Lower lobe of right lung (tissue), 2 donors: ENCODE results near the gene MYZAP. TPM values are rescaled to one million over a fixed set of nuclear protein-coding genes. Genes with fewer than 3 reads are reported as not detected.

Source experiments
- ATAC-seq, 2 donors: fragments of 200-7000 bp; cut with Tn5 transposase; one replicate each; pipeline ENCODE4 v1.9.1; 2020 to 2022; ENCODE audit warnings: mild to moderate bottlenecking in 2 of 2, moderate library complexity in 2 of 2
- DNase-seq: peaks from one replicate; pipeline ENCODE4 v3.0.0-alpha.2; 2020
- H3K27ac ChIP-seq: fragments of 200-600 bp; one replicate; pipeline ENCODE4 v1.8.0; 2022
- H3K27me3 ChIP-seq: fragments of 200-600 bp; one replicate; pipeline ENCODE4 v1.8.0; 2022; ENCODE audit warnings: low read depth
- H3K36me3 ChIP-seq: fragments of 200-600 bp; one replicate; pipeline ENCODE4 v1.8.0; 2022; ENCODE audit warnings: mild to moderate bottlenecking
- H3K4me1 ChIP-seq: fragments of 200-600 bp; one replicate; pipeline ENCODE4 v1.8.0; 2022
- H3K4me3 ChIP-seq: fragments of 200-600 bp; one replicate; pipeline ENCODE4 v1.8.0; 2022; ENCODE audit warnings: mild to moderate bottlenecking
- H3K9me3 ChIP-seq: fragments of 200-600 bp; one replicate; pipeline ENCODE4 v1.8.0; 2022
- CTCF ChIP-seq: fragments of 200-600 bp; IDR thresholded peaks from one replicate; pipeline ENCODE4 v1.8.0; 2022; ENCODE audit warnings: antibody characterized with exemption, mild to moderate bottlenecking
- intact Hi-C: fragments of 100-400 bp; cut with DNase I; formaldehyde crosslinking; loops from one replicate; pipeline ENCODE4 v1.11.0; 2022
- total RNA-seq: library from RNA; stranded (reverse); fragmentation: NEBNext Ultra II Directional; extraction: Animal tissue kit (Norgen Biotek cat#: 25700); gene quantifications from one replicate; pipeline ENCODE4 v1.2.1, GENCODE V29; 2021
- donor health status: DM: no; HTN: yes; CAD: no; lungs with severe emphysema.

MYZAP gene
- total RNA-seq, 1 donor from 2014 or later = 41.3 TPM

- Histone ChIP-seq H3K27me3 (no peaks in the 10 kb centered on the region), H3K27ac (no peak overlapping the region), H3K4me3 (no peak overlapping the region), H3K9me3 (no peaks in the 10 kb centered on the region), H3K4me1 (no peaks in the 10 kb centered on the region), H3K36me3 (no peaks in the 10 kb centered on the region)
- no peak for TF ChIP-seq CTCF
- intact Hi-C loops = no loop called here
- no peak for ATAC-seq
- DNase-seq = no peak
Observed at GRCh38 chr15:57691082-57691481, 99.4 kb downstream of the MYZAP start.

GRCh38 chr15:57692709-57693108 lies 101.0 kb downstream of the MYZAP start:
- DNase-seq = no peak

GRCh38 chr15:57694279-57694678 lies 102.6 kb downstream of the MYZAP start:
- Histone ChIP-seq H3K4me3 (no peak overlapping the region), H3K9me3 (no peaks in the 10 kb centered on the region), H3K27me3 (no peaks in the 10 kb centered on the region), H3K27ac (no peak overlapping the region), H3K36me3 (no peaks in the 10 kb centered on the region), H3K4me1 (no peaks in the 10 kb centered on the region)
- ATAC-seq (no peak), DNase-seq (no peak)
- no peak for TF ChIP-seq CTCF
- intact Hi-C loops = no loop called here

More at GRCh38 chr15:57692709-57693108, 101.0 kb downstream of the MYZAP start:
- no peak for ATAC-seq
- TF ChIP-seq CTCF = no peak
- no peaks in the 10 kb centered on the region for H3K4me1 ChIP-seq
- intact Hi-C loops = no loop called here
- no peak overlapping the region for H3K27ac ChIP-seq
- H3K4me3 ChIP-seq = no peak overlapping the region
- H3K36me3 ChIP-seq = no peaks in the 10 kb centered on the region
- H3K9me3 ChIP-seq = no peaks in the 10 kb centered on the region
- H3K27me3 ChIP-seq = no peaks in the 10 kb centered on the region

GRCh38 chr15:57696146-57696545 lies 104.4 kb downstream of the MYZAP start:
- TF ChIP-seq CTCF = no peak
- intact Hi-C loops = no loop called here

GRCh38 chr15:57697588-57697987 lies 105.9 kb downstream of the MYZAP start:
- intact Hi-C loops = no loop called here
- H3K36me3 ChIP-seq = no peaks in the 10 kb centered on the region

More at GRCh38 chr15:57696146-57696545, 104.4 kb downstream of the MYZAP start:
- Histone ChIP-seq H3K27ac (no peak overlapping the region), H3K36me3 (no peaks in the 10 kb centered on the region), H3K27me3 (no peaks in the 10 kb centered on the region), H3K4me3 (no peak overlapping the region), H3K4me1 (no peaks in the 10 kb centered on the region), H3K9me3 (no peaks in the 10 kb centered on the region)
- ATAC-seq = no peak
- DNase-seq = no peak

More at GRCh38 chr15:57697588-57697987, 105.9 kb downstream of the MYZAP start:
- no peak overlapping the region for H3K27ac ChIP-seq
- no peaks in the 10 kb centered on the region for H3K4me1 ChIP-seq
- no peak for ATAC-seq
- no peak overlapping the region for H3K4me3 ChIP-seq
- DNase-seq = no peak
- TF ChIP-seq CTCF = no peak
- no peaks in the 10 kb centered on the region for H3K9me3 ChIP-seq
- H3K27me3 ChIP-seq = no peaks in the 10 kb centered on the region
